Measurements from ENCODE around the gene SLC22A12.

SLC22A12 gene

GRCh38 chr11:64626637-64627036 is 35.6 kb downstream of the SLC22A12 start:
- H3K4me3 ChIP-seq (ENCODE audit: low read depth, low read length): no peak overlapping the region
- peak; percentile 48 for DNase-seq (ENCODE audit: low read depth)
- TF ChIP-seq POLR2A (IDR thresholded peaks at IDR 0.05; ENCODE audit: extremely low read depth, insufficient read length) (no peak), MYC (IDR thresholded peaks at IDR 0.05; ENCODE audit: low read depth, low read length) (no peak), CTCF (IDR thresholded peaks at IDR 0.05; ENCODE audit: low read depth, low read length) (no peak), MAX (IDR thresholded peaks at IDR 0.05; ENCODE audit: low read depth, low read length) (no peak)

GRCh38 chr11:64627371-64627770 is 36.4 kb downstream of the SLC22A12 start:
- no peak overlapping the region for H3K4me3 ChIP-seq (ENCODE audit: low read depth, low read length)
- TF ChIP-seq MAX (IDR thresholded peaks at IDR 0.05; ENCODE audit: low read depth, low read length): no peak
- TF ChIP-seq POLR2A (IDR thresholded peaks at IDR 0.05; ENCODE audit: extremely low read depth, insufficient read length): no peak
- TF ChIP-seq MYC (IDR thresholded peaks at IDR 0.05; ENCODE audit: low read depth, low read length): no peak
- TF ChIP-seq CTCF (IDR thresholded peaks at IDR 0.05; ENCODE audit: low read depth, low read length): no peak
- DNase-seq (ENCODE audit: low read depth): no peak

- no peak for TF ChIP-seq CTCF (IDR thresholded peaks at IDR 0.05; ENCODE audit: low read depth, low read length)
- no peak for TF ChIP-seq MAX (IDR thresholded peaks at IDR 0.05; ENCODE audit: low read depth, low read length)
- no peak for TF ChIP-seq POLR2A (IDR thresholded peaks at IDR 0.05; ENCODE audit: extremely low read depth, insufficient read length)
- no peak for TF ChIP-seq MYC (IDR thresholded peaks at IDR 0.05; ENCODE audit: low read depth, low read length)
- H3K4me3 ChIP-seq (ENCODE audit: low read depth, low read length): no peak overlapping the region
- no peak for DNase-seq (ENCODE audit: low read depth)
Measured at GRCh38 chr11:64628596-64628995, 37.6 kb downstream of the SLC22A12 start.

GRCh38 chr11:64629103-64629502 is 38.1 kb downstream of the SLC22A12 start:
- H3K4me3 ChIP-seq (ENCODE audit: low read depth, low read length): no peak overlapping the region
- no peak for TF ChIP-seq MYC (IDR thresholded peaks at IDR 0.05; ENCODE audit: low read depth, low read length)
- no peak for TF ChIP-seq CTCF (IDR thresholded peaks at IDR 0.05; ENCODE audit: low read depth, low read length)
- no peak for TF ChIP-seq MAX (IDR thresholded peaks at IDR 0.05; ENCODE audit: low read depth, low read length)
- TF ChIP-seq POLR2A (IDR thresholded peaks at IDR 0.05; ENCODE audit: extremely low read depth, insufficient read length): no peak
- no peak for DNase-seq (ENCODE audit: low read depth)

- TF ChIP-seq CTCF (IDR thresholded peaks at IDR 0.05; ENCODE audit: low read depth, low read length): no peak
- TF ChIP-seq POLR2A (IDR thresholded peaks at IDR 0.05; ENCODE audit: extremely low read depth, insufficient read length): no peak
- TF ChIP-seq MYC (IDR thresholded peaks at IDR 0.05; ENCODE audit: low read depth, low read length): no peak
- no peak for TF ChIP-seq MAX (IDR thresholded peaks at IDR 0.05; ENCODE audit: low read depth, low read length)
- H3K4me3 ChIP-seq (ENCODE audit: low read depth, low read length): no peak overlapping the region
- DNase-seq (ENCODE audit: low read depth): no peak
Measured at GRCh38 chr11:64629796-64630562, 39.0 kb downstream of the SLC22A12 start.

Data from NB4 (cell line).